Globus pallidus (tissue), 1 donor: ENCODE results near the gene LIME1.

ENCODE experiments used
- DNase-seq: peaks from one replicate; pipeline ENCODE4 v3.0.0-alpha.2; 2015; ENCODE audit warnings: low spot score

LIME1 gene

GRCh38 chr20:63739130-63740069, 2.9 kb downstream of the LIME1 start, which contains the start of gene SLC2A4RG:
Gene SLC2A4RG, plus strand, starts transcription at chr20:63739776. Its CDS starts 137 bp downstream, at chr20:63739913.
- peak; percentile 85 for DNase-seq

GRCh38 chr20:63740070-63740626, 3.7 kb downstream of the LIME1 start:
- DNase-seq, result peak; percentile 28

GRCh38 chr20:63740627-63741353, 4.3 kb downstream of the LIME1 start:
- peak; percentile 61 for DNase-seq

GRCh38 chr20:63741354-63741675, 4.9 kb downstream of the LIME1 start:
- no peak for DNase-seq

- DNase-seq, result no peak
Observed at GRCh38 chr20:63741676-63742380, 5.4 kb downstream of the LIME1 start.

- DNase-seq, result no peak
Observed at GRCh38 chr20:63742381-63743024, 6.0 kb downstream of the LIME1 start.

GRCh38 chr20:63743210-63743970, 6.9 kb downstream of the LIME1 start:
- no peak for DNase-seq

GRCh38 chr20:63744158-63744557, 7.7 kb downstream of the LIME1 start:
- no peak for DNase-seq

GRCh38 chr20:63744574-63745423, 8.3 kb downstream of the LIME1 start:
- DNase-seq, result no peak

- no peak for DNase-seq
Observed at GRCh38 chr20:63745424-63745805, 9.0 kb downstream of the LIME1 start.

GRCh38 chr20:63745961-63746731, 9.7 kb downstream of the LIME1 start:
- DNase-seq, result no peak

- DNase-seq, result no peak
Observed at GRCh38 chr20:63746751-63747315, 10.4 kb downstream of the LIME1 start.

GRCh38 chr20:63747622-63748069, 11.2 kb downstream of the LIME1 start:
- DNase-seq, result no peak

- DNase-seq, result no peak
Observed at GRCh38 chr20:63748070-63748933, 11.8 kb downstream of the LIME1 start.

GRCh38 chr20:63748934-63749270, 12.4 kb downstream of the LIME1 start:
- no peak for DNase-seq

- no peak for DNase-seq
Observed at GRCh38 chr20:63749597-63750508, 13.4 kb downstream of the LIME1 start.
